A673 (cell line): ENCODE results near the gene FGR.

Source experiments
- EZH2 ChIP-seq: fragments of 200-600 bp; sonication (generic); IDR thresholded peaks from 2 replicates; pipeline ENCODE4 v1.6.1; 2017; ENCODE audit warnings: borderline replicate concordance, low read depth, mild to moderate bottlenecking, mixed read lengths, antibody characterized with exemption, low read length; ENCODE audit not compliant: poor library complexity, severe bottlenecking
- TF ChIP-seq, protein P1 (sequence below): fragments of 300-800, 200-600 bp; sonication (generic); conservative IDR thresholded peaks from 2 replicates; pipeline ENCODE4 v1.5.1; 2017; ENCODE audit warnings: low read depth, mild to moderate bottlenecking, antibody characterized with exemption, low read length, moderate library complexity, mixed read lengths

DNA sequence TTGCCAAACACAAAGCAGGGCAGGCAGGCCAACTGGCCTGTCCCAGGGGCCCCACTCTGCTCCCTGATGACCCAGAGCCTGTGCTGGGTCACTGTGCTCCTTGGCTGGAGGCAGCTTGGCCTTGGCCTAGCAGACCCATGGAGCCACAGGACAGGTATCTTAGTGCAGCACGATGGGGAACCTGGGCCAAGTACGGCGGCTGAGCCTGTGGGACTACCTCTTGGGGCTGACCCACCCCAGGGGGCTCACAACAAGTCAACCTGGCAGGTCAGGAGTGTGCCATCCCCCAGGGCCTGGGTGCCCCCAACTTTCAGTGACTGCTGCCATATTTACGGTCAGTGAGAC, 10.1 kb upstream of the FGR start:
- TF ChIP-seq, protein P1, sequence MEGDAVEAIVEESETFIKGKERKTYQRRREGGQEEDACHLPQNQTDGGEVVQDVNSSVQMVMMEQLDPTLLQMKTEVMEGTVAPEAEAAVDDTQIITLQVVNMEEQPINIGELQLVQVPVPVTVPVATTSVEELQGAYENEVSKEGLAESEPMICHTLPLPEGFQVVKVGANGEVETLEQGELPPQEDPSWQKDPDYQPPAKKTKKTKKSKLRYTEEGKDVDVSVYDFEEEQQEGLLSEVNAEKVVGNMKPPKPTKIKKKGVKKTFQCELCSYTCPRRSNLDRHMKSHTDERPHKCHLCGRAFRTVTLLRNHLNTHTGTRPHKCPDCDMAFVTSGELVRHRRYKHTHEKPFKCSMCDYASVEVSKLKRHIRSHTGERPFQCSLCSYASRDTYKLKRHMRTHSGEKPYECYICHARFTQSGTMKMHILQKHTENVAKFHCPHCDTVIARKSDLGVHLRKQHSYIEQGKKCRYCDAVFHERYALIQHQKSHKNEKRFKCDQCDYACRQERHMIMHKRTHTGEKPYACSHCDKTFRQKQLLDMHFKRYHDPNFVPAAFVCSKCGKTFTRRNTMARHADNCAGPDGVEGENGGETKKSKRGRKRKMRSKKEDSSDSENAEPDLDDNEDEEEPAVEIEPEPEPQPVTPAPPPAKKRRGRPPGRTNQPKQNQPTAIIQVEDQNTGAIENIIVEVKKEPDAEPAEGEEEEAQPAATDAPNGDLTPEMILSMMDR = no peak
- no peak for TF ChIP-seq EZH2
